Psoas muscle (tissue), 8 donors: ENCODE measurements around the gene GPR78. TPM values are rescaled to one million over a fixed set of nuclear protein-coding genes. Genes with fewer than 3 reads are reported as not detected.

Experiments used
- ATAC-seq, 4 donors: fragments of 200-7000 bp; cut with Tn5 transposase; one replicate each; pipeline ENCODE4 v1.9.1; 2020; ENCODE audit warnings: moderate library complexity in 3 of 4, mild to moderate bottlenecking in 2 of 4
- DNase-seq, 2 donors: peaks; one replicate each; pipeline ENCODE4 v3.0.0-alpha.2; 2020
- H3K27ac ChIP-seq: fragments of 200-600 bp; one replicate; pipeline ENCODE4 v1.8.0; 2022
- H3K27me3 ChIP-seq, 3 donors: fragments of 200-600 bp in 1 of 3; one replicate each; pipeline versions ENCODE4 v1.6.1 to v1.8.0; 2013 to 2022; ENCODE audit warnings: low read length in 2 of 3, mild to moderate bottlenecking in 2 of 3, moderate library complexity in 1 of 3; ENCODE audit not compliant: insufficient read depth in 3 of 3
- H3K36me3 ChIP-seq, 2 donors: fragments of 200-600 bp in 1 of 2; one replicate each; pipeline versions ENCODE4 v1.6.1 to v1.8.0; 2013 to 2022; ENCODE audit warnings: low read depth in 1 of 2, mild to moderate bottlenecking in 1 of 2, moderate library complexity in 1 of 2; ENCODE audit not compliant: insufficient read depth in 1 of 2
- H3K4me1 ChIP-seq: fragments of 200-600 bp; one replicate; pipeline ENCODE4 v1.8.0; 2022
- H3K4me3 ChIP-seq: fragments of 200-600 bp; one replicate; pipeline ENCODE4 v1.8.0; 2022; ENCODE audit warnings: mild to moderate bottlenecking
- H3K9me3 ChIP-seq: fragments of 200-600 bp; one replicate; pipeline ENCODE4 v1.8.0; 2022
- WGBS, 3 donors: extraction: QIAGEN DNeasy Blood & Tissue Kit; methylation state at CpG; one replicate each; pipeline versions ENCODE4 v1.1.6 to v1.1.7; 2013; 5-methylcytosine and 5-hydroxymethylcytosine counted together
- intact Hi-C, 2 donors: fragments of 100-400 bp; cut with DNase I; formaldehyde crosslinking; loops; one replicate each; pipeline versions ENCODE4 v1.11.0 to v1.14.2; 2022
- polyA plus RNA-seq, 3 donors: library from polyadenylated mRNA; stranded (reverse); fragments of 200-250 nt; gene quantifications; one replicate each; pipeline ENCODE4 v1.2.3, GENCODE V29; 2013
- total RNA-seq, 4 donors: library from RNA; stranded (reverse); fragmentation: NEBNext Ultra II Directional in 2 of 4; extraction: Animal tissue kit (Norgen Biotek cat#: 25700) in 2 of 4; gene quantifications; one replicate each; pipeline versions ENCODE4 v1.2.1 to v1.2.4, GENCODE V29; 2021 to 2023
- TF ChIP-seq, protein P1 (sequence below): fragments of 200-600 bp; IDR thresholded peaks from one replicate; pipeline ENCODE4 v1.8.0; 2022; ENCODE audit warnings: antibody characterized with exemption
- donor health status: healthy with polysubstance abuse.
- donor health status: DM: no; HTN: no; CAD: no; lungs with moderate emphysema.
- donor health status: Bipolar disorder and iron deficiency.
- donor health status: healthy.
- donor health status: DM: yes; HTN: yes; CAD: no.
- donor health status: DM: no; HTN: no; CAD: no.
- donor health status: DM: no; HTN: no; CAD: no.
- donor health status: DM: yes; HTN: yes; CAD: no.

GPR78 gene
- total and polyA plus RNA-seq, 7 donors, result not detected

DNA sequence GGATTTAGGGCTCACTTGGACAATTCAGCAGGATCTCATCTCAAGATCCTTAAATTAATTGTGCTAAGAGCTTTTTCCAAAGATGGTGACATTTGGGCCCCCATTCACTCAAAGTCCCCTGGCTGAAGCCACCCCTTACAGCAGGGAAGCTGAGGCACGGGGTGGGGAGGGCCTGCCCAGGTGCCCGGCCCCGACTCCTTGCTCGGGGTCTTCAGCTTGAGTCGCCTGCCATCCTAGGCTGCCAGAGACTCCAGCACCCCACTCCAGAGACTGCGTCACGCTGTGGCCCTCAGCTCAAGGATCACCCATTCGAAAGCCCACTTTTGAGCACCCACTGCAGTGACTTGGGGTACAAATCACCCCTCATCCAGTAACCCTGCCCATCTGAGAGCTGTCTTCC lies 39.2 kb upstream of the GPR78 start:
- intact Hi-C loops, result no loop called here

DNA sequence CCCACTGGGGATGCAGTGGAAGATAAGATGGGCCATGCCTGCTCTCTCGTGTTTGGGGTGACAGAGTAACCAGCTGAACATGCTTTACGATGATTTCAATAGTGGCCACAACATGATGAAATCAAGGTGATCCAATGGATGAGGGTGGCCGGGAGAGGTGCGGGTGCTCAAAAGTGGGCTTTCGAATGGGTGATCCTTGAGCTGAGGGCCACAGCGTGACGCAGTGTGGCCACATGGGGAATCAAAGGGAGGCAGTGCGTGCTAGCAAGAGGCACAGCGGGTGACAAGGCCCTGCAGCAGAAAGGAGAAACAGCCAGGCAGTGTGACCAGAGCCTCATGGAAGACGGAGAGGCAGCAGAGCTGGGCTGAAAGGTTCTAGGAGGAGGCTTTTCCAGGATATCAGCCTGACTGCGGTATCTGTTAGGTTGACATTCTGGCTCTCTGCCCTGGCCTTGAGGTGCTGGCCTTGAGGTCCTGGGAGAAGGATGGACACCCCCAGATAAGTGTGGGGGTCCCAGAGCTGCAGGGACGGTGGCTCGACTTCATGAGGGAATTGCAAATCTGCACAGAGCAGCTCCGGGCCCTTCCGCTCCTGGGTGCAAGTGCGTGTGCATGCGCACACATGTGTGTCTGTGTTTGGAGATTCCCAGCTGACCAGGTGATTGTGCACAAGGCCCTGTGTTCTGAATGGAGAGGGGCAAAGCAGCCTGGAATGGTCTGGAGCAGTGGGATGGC lies 38.0 kb upstream of the GPR78 start:
- 84 to 94% (median 93%) methylated on average over 17 of the region's 17 CpGs for WGBS, 3 donors
- TF ChIP-seq, protein P1, sequence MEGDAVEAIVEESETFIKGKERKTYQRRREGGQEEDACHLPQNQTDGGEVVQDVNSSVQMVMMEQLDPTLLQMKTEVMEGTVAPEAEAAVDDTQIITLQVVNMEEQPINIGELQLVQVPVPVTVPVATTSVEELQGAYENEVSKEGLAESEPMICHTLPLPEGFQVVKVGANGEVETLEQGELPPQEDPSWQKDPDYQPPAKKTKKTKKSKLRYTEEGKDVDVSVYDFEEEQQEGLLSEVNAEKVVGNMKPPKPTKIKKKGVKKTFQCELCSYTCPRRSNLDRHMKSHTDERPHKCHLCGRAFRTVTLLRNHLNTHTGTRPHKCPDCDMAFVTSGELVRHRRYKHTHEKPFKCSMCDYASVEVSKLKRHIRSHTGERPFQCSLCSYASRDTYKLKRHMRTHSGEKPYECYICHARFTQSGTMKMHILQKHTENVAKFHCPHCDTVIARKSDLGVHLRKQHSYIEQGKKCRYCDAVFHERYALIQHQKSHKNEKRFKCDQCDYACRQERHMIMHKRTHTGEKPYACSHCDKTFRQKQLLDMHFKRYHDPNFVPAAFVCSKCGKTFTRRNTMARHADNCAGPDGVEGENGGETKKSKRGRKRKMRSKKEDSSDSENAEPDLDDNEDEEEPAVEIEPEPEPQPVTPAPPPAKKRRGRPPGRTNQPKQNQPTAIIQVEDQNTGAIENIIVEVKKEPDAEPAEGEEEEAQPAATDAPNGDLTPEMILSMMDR, result no peak
- Histone ChIP-seq H3K27ac (no peak overlapping the region), H3K27me3 (peaks cover 0 to 10% (median 0%) of the 10 kb centered on the region in 3 donors), H3K4me3 (no peak overlapping the region), H3K36me3 (no peaks in the 10 kb centered on the region), H3K4me1 (no peaks in the 10 kb centered on the region), H3K9me3 (no peaks in the 10 kb centered on the region)
- DNase-seq (no peak), ATAC-seq (no peak)
- intact Hi-C loops, result no loop called here

More for the DNA sequence above, 39.2 kb upstream of the GPR78 start:
- Histone ChIP-seq H3K9me3 (no peaks in the 10 kb centered on the region), H3K27ac (no peak overlapping the region), H3K4me1 (no peaks in the 10 kb centered on the region), H3K27me3 (peaks cover 0 to 10% (median 0%) of the 10 kb centered on the region in 3 donors), H3K4me3 (no peak overlapping the region), H3K36me3 (no peaks in the 10 kb centered on the region)
- WGBS, 3 donors, result 80 to 95% (median 84%) methylated on average over 8 of the region's 8 CpGs
- DNase-seq, result no peak
- ATAC-seq, result no peak
- TF ChIP-seq, protein P1, result no peak

DNA sequence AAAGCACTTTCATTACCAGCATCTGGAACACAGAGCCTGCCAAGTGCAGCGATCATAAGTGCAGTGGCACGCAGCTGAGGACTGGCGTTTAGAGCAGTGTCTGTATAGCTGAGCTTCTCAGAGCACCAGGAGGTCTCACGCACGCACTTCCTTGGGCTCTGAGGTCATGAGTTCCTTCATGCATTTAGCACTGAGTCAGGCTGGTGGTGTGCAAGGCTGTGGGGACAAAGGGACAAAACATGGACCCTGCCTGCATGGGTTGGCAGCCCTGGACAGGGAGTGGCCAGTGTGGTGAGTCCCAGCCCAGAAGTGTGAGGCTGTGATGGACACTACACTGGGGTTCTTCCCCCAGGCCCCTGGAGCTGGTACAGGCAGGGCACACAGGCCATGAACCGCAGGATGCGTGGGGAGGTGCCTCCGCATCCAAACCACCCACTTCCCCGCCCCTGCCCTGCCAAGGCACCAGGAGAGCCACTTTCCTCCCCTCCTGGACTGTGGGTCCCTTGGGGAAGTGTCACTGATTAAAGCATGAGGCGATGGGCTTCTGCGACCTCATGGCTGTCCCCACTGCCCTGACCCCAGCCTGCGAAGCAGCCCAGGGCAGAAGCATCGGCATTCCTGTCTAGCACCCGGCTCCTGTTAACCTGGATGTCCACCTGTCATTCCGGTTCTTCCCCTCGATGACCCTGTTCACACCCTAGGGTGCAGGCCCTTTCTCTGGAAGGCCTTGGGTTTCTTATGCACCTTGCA lies 37.2 kb upstream of the GPR78 start:
- no peak overlapping the region for H3K27ac ChIP-seq
- DNase-seq (no peak), ATAC-seq (no peak)
- H3K4me3 ChIP-seq, result no peak overlapping the region
- H3K9me3 ChIP-seq, result no peaks in the 10 kb centered on the region
- H3K36me3 ChIP-seq, result no peaks in the 10 kb centered on the region
- intact Hi-C loops, result no loop called here
- H3K27me3 ChIP-seq, result peaks cover 0 to 10% (median 0%) of the 10 kb centered on the region in 3 donors
- 87 to 90% (median 88%) methylated on average over 16 of the region's 16 CpGs for WGBS, 3 donors
- no peaks in the 10 kb centered on the region for H3K4me1 ChIP-seq
- TF ChIP-seq, protein P1, result no peak

DNA sequence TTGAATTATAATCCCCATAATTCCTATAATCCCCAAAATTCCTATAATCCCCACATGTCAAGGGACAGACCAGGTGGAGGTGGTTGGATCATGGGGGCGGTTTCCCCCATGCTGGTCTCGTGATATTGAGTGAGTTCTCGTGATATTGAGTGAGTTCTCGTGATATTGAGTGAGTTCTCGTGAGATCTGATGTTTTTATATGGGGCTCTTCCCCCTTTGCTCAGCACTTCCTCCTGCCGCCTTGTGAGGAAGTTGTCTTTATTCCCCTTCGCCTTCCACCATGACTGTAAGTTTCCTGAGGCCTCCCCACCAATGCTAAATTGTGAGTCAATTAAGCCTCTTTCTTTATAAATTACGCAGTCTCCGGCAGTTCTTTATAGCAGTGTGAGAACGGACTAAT lies 36.6 kb upstream of the GPR78 start:
- peaks cover 0 to 10% (median under 1%) of the 10 kb centered on the region in 3 donors for H3K27me3 ChIP-seq

More for the DNA sequence above, 36.6 kb upstream of the GPR78 start:
- ATAC-seq (no peak), DNase-seq (no peak)
- TF ChIP-seq, protein P1, result no peak
- Histone ChIP-seq H3K4me1 (no peaks in the 10 kb centered on the region), H3K9me3 (no peaks in the 10 kb centered on the region), H3K4me3 (no peak overlapping the region), H3K27ac (no peak overlapping the region), H3K36me3 (no peaks in the 10 kb centered on the region)
- intact Hi-C loops, result no loop called here
- 90 to 95% (median 93%) methylated on average over 10 of the region's 10 CpGs for WGBS, 3 donors
